Iris pigment epithelial cell (primary cell): ENCODE results near the gene PRKAR2A.
A peak's percentile ranks its signal among the peaks of the same experiment; 100 is the strongest.

Experiments used
- DNase-seq: peaks from one replicate; pipeline ENCODE4 v3.0.0-alpha.2; 2011; ENCODE audit warnings: low read depth

Gene PRKAR2A

GRCh38 chr3:48847504-48848423 lies at the start of gene PRKAR2A:
PRKAR2A (minus strand) TSS chr3:48847874; CDS start chr3:48847596, 278 bp downstream.
- peak; percentile 80 for DNase-seq

- DNase-seq, result no peak
Measured at GRCh38 chr3:48896936-48897335, 49.3 kb upstream of the PRKAR2A start.

DNA sequence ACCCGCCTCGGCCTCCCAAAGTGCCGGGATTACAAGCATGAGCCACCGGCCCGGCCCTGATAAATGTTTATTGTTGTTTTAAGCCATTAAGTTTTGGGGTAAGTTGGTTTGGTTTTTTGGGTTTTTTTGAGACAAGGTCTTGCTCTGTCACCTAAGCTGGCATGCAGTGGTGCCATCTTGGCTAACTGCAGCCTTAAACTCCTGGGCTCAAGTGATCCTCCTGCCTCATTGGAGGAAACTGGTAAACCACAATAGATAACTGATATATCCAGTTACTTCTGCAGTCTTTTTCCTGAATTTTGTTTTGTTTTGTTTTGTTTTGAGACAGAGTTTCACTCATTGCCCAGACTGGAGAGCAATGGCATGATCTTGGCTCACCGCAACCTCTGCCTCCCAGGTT lies 46.8 kb upstream of the PRKAR2A start:
- DNase-seq, result no peak

DNA sequence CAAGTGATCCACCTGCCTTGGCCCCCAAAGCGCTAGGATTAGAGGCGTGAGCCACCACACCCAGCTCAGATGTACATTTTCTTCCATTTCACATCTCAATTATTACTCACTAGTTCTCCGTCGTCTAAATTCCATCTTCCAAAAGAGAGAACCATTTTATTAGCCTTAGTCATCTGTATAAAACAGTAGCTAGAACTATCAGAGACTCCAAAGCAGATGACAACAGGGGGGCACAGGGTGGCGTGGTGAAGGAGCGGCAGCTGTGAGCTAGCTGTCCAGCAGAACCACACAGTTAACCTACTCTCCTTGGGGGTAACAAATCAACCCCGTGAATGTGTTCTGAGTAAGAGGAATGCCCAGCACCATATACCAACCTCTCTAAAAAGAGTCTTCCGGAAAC lies 43.9 kb upstream of the PRKAR2A start:
- peak; percentile 11 for DNase-seq

DNA sequence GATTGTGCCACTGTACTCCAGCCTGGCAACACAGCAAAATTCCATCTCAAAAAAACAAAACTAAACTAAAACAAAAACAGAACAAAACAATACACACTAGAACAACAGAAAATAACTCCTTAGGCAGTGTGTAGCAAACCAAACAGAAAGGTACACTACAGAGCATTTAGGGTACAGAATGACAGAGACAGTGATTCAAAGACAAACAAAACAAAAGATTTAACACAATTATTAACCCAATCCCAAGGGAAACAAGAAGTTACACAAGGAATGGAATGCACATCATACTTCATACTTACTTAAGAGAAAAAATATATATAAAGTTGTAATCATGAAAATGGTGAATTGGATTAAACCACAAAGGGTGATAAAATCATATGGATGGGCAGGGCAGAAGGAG lies 38.1 kb upstream of the PRKAR2A start:
- DNase-seq, result no peak

GRCh38 chr3:48881652-48882114 lies 34.0 kb upstream of the PRKAR2A start:
- DNase-seq, result no peak

DNA sequence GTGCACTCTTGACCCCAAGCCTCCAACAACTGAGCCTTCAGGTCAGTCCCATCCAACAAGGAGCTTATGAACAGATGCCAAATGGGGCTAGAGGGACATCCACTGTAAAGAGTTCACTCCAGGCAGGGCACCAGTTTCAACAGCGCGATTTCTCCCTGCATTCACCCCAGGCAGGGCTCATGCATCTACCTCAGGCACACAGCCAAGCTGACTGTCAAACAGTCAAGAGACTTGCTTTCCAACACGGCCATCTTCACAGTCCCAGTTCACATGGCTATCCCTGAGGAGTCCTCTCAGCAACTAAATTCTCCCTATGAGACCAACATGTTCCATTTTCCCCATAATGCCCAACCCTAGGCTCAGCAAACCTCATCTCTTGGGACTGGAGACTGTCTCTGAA lies 33.3 kb upstream of the PRKAR2A start:
- DNase-seq, result no peak

DNA sequence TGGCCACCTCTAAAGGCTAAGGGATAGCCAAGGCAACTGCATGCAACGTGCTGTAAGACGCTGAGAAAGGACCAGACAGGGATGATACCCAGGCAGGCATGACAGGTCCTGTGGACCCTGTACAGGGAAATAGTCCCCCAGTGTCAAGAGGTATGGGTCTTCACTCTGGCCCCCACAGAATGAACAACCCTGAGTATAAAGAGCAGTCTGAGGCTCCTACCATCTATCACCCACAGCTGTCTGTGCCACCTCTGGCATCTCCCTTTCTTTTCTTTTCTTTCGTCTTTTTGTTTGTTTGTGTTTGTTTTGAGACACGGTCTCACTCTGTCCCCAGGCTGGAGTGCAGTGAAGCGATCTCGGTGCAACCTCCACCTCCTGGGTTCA lies 32.3 kb upstream of the PRKAR2A start:
- no peak for DNase-seq

DNA sequence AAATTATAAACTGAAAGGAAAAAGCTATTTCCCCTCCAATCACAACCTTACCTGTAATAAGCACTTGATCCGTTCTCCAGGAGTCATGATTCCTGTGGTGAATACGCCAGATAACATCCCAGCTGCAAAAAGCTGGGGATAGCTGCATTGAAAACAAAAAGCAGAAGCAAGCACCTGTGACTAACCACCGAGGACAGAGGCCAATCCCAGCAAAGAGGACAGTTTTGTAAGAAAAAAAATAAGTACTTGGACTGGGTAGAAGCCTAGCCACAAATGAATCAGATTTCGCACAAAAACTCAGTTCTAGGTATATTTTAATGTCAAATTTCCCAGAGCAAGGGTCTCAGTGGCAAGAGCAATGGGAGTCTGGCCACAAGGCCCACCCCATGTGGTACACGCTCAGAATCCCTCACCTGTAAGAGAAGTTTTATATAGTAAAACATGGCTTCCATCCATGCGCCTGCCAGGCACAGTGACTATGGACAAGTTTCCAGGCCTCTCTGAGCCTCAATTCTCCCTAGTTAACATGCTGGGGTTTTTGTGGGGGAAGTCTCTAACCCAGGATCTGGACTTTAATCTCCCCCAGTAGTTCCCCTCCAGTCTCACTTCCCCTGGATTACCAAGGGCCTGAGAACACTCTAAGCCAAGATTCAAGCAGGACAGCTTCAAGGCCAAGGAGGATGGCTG lies 31.8 kb upstream of the PRKAR2A start:
- DNase-seq, result no peak

- DNase-seq, result peak; percentile 25
Measured at GRCh38 chr3:48877671-48878070, 30.0 kb upstream of the PRKAR2A start.

DNA sequence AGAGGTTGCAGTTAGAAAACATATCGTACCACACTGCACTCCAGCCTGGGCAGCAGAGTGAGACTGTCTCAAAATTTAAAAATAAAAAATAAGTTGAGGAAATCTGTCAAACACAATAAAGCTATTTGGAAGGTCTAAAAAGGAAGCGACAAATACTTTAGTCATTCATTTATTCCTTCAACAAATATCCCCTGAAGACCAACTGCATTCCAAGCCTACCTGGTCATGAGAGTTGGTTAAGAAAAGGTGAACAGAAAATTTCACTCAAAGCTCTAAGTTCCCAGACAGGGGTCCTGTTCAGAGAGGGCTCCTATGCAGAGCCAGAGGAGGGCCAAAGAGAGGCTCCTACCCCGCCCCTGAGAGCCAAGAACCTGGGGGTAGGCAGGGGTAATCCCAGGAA lies 15.4 kb upstream of the PRKAR2A start:
- no peak for DNase-seq

- DNase-seq, result no peak
Measured at GRCh38 chr3:48859206-48859605, 11.5 kb upstream of the PRKAR2A start.

- no peak for DNase-seq
Measured at GRCh38 chr3:48858709-48859108, 11.0 kb upstream of the PRKAR2A start.

DNA sequence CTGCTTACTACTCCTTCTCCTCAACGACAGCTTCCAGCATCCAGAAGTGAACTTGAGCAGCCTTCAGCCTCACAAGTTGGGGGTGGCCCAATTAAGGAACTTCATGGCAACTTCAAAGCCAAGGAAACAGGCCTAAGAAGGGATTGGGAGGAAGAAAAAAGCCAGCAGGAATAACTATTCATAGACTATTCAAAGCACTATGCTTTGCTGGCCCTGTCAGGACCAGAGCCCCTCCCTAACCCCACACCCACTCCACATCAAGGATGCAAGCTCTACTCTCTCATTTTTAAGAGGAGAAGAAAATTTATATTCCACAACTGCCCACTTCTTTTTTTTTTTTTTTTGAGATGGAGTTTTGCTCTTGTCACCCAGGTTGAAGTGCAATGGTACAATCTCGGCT lies 10.0 kb upstream of the PRKAR2A start:
- DNase-seq, result no peak

- DNase-seq, result no peak
Measured at GRCh38 chr3:48856469-48856868, 8.8 kb upstream of the PRKAR2A start.

- no peak for DNase-seq
Measured at GRCh38 chr3:48855681-48856447, 8.2 kb upstream of the PRKAR2A start.

GRCh38 chr3:48852151-48852550 lies 4.5 kb upstream of the PRKAR2A start:
- DNase-seq, result no peak

- DNase-seq, result peak; percentile 59
Measured at GRCh38 chr3:48851407-48851806, 3.7 kb upstream of the PRKAR2A start.

DNA sequence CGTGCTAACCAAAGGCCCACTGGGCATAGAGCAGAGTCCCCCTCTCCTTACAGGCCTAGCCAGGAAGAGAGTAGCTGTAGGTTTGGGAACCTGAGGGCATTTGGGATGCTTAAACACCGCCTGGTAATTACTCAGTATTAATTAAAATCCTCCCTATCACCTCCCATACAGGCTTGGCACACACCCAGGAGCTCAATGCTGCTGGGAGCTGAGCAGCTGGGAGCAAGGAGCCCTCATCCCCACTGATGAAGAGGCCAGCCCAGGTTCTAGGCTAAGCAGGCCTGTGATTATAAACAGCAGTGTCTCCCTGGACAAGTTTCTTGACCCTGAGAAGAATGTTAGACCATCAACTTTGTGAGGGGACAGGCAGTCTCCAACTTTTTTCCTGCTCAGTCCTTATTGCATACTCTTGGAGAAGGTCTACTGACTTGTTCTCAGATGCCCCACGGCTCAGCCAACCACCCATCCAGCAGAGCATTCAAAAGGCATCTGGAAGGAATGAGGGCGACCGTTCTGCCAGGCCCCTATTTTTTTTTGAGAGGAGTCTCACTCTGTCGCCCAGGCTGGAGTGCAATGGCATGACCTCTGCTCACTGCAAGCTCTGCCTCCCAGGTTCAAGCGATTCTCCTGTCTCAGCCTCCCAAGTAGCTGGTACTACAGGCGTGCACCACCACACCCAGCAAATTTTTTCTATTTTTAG lies 1.3 kb upstream of the PRKAR2A start:
- DNase-seq, result no peak

DNA sequence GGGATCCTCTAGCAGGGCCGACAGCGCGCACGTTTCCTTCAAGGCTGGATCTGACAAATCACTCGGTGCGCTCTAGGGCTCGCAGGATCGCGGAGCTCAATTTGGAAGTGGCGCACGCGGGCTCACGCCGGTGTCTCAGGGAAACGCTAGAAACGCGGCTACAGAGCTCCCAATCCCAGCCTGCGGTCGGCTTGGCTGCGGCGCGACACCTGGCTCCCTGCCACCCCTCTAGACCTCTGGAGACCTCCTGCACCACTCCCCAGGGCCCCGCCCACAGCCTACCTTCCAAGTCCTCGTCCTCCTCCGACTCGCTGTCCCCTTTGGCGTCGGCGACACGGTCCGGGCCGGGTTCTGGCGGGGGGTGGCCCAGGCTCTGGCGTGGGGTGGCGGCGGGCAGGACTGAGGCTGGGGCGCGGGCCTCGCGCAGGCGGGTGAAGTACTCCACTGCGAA lies 596 bp downstream of the PRKAR2A start:
- DNase-seq, result peak; percentile 73

GRCh38 chr3:48845170-48845569 lies 2.5 kb downstream of the PRKAR2A start:
- DNase-seq, result no peak

- DNase-seq, result no peak
Measured at GRCh38 chr3:48837163-48837562, 10.5 kb downstream of the PRKAR2A start.
